Colon (tissue), 2 donors: ENCODE measurements around the gene TMEM59L.

Experiments
- FAIRE-seq: peaks from 2 replicates; lab custom pipeline; 2012; peaks lifted over from hg19 to GRCh38; lab: Jason Lieb, UNC
- donor health status: control.
- donor health status: control.

TMEM59L gene

GRCh38 chr19:18637673-18638630 is 25.3 kb downstream of the TMEM59L start:
- no peak for FAIRE-seq

- no peak for FAIRE-seq
Observed at GRCh38 chr19:18639706-18640243, 27.1 kb downstream of the TMEM59L start.

- FAIRE-seq: no peak
Observed at GRCh38 chr19:18644196-18645034, 31.7 kb downstream of the TMEM59L start.

DNA sequence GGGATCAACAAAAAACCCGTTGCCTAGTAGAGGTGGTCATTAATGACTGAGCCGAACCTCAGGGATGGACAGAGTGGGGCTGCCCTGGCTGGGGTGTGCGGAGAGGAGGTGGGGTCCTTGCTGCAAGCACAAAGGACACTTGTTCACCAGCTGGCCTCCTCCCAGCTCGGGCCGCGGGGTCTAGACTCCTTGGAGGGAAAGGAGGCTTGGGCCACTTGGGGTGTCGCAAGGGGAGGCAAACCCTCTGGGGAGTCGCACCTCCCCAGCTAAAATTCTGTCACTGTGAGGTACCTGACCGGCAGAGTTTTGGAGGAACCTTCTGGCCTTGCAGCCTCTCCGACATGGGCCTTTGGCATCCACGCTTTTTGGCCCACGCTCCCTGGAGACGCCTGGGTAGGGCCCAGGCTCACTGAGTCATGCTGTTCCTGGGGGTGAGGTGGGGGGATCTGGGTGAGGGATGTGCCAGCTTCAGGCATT is 32.4 kb downstream of the TMEM59L start:
- no peak for FAIRE-seq

DNA sequence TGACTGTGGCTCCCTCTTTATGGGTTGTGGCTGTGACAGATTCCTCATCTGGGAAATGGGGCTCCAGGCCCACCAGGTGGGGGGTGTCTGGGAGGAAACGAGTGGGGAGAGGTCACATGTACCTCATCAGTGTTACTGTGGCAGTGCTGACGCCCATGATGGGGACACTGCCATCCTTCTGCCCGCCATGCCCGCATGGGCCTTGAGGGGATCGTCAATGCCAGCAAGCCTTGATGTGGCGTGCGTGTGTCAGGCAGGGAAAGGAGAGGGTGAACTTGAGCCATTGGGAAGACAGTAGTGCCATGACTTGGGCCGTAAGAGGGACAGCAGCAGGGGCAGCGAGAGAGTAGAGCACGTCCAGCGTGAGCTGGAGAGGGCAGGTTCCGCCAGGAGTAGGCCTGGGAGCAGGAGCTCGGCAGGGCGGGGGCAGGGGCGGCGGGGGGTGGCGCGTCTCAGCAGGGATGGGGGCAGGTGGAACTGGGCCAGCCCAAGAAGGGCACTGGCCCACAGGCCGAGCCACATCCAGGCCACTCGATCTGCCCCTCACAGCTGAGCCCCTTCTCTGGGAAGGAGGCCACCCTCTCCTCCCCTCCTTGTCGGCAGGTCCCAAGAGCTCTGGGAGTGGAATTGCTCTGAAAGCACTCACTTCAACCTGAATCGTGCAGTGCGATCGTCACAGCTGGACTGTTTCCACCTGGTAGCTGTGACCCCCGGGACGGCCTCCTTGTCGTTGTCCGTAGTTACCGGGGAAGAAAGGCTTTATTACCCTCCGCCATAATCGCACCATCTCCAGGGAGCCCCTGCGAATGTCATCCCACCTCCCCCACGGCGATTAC is 34.1 kb downstream of the TMEM59L start:
- no peak for FAIRE-seq

DNA sequence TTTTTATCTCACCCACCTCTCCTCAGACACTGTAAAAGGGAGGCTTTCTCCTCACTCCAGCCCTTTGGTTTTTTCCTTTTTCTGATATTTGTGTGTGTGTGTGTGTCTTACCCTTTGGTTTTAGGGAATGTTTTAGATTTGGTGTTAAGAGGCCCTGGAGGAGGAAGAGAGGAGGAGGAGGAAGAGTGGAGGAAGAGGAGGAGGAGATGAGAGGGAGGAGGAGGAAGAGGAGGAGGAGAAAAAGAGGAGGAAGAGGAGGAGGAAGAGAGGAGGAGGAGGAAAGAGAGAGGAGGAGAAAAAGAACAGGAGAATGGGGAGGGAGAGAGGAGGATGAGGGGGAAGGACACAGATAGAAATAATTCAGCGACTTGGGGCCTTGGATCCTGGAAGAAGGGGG is 34.7 kb downstream of the TMEM59L start:
- no peak for FAIRE-seq

DNA sequence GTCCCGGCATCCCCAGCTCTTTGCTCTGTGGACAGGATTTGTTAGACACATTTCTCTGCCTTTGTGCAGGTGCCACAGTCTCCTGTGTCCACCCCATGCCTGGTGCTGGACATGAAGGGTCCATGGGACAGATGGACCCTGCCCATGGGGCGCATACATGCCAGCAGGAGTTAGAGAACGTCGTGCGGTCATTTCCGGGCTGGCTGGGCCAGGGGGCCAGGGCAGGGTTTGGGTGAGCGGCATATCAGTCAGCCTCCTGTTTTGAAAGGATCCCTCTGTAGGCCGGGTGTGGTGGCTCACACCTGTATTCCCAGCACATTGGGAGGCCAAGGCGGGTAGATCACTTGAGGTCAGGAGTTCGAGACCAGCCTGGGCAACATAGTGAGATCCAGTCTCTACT is 35.1 kb downstream of the TMEM59L start:
- no peak for FAIRE-seq

- no peak for FAIRE-seq
Observed at GRCh38 chr19:18648973-18649315, 36.3 kb downstream of the TMEM59L start.

DNA sequence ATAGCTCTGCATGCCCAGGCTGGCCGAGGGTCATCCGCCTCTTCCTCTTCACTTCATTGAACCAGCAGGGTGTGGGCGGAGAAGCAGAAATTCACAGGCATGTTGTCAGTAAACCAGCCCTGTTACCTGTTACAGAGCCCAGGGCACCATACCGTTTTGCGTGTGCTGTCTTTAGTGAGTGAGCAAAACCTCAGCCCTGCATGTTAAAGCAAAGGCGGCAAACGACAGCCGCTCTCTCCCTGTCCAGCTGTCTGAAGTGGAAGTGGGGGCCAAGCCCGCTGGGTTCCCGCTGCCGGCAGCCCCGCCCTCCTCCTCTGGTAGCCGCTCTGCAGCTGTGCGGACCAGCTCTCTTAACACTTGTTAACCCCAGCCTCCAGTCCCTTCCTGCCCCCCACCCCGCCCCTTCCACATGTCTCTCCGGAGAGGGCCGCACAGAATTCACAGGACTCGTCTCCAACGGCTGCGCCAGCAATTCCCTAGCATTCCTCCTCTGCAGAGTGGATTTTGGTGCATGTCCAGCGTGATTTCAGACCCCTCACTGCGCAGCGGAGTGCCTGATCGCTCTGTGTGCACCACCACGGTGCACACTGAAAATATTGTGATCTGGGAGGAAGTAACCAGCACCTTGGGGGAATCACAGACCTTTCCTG is 36.8 kb downstream of the TMEM59L start:
- FAIRE-seq: no peak

DNA sequence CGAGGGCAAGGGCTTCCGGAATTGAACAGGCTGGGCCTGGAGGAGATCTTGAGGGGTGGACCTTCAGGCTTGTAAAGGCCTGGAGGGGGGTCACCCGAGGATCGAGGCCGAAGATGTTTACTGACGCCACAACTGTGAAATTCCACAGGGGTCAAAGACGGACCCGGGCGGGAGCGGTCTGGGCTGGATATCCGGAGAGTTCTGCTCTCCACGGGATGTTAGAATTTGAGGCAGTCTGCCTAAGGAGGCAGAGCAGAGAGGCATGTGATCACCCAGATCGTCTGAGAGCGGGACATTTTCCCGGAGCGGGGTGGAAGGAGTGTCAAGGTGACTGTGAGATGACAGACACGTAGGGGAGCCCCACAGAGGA is 37.3 kb downstream of the TMEM59L start:
- FAIRE-seq: no peak

DNA sequence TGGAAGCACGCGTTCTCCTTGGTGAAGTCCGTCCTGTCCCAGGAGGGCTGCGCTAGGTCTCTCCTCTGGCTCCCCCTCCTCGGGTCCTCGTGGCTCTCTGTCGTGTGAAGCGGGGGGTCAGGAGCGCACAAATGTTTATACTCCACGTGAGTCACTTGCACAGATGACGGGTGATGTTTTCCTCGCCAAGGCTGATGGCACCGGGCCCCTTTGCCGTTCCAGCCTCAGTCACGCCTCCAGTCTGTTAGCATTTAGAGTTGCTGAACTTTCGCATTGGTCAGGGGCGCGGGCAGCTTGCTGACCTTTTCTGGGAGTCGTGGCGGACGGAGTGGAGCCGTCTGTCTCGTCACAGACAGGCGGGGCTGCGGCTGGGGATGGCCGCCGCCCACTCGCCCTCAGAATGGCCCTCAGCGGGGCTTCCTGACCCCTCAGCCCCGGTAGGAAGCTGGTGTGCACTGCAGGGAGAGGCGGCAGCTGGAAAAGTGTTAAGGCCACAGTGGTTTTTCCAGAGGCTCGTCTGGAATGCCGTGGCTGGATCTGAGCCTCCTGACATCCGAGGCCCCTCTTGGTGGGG is 37.9 kb downstream of the TMEM59L start:
- FAIRE-seq: no peak

GRCh38 chr19:18651300-18651699 is 38.6 kb downstream of the TMEM59L start:
- FAIRE-seq: no peak

DNA sequence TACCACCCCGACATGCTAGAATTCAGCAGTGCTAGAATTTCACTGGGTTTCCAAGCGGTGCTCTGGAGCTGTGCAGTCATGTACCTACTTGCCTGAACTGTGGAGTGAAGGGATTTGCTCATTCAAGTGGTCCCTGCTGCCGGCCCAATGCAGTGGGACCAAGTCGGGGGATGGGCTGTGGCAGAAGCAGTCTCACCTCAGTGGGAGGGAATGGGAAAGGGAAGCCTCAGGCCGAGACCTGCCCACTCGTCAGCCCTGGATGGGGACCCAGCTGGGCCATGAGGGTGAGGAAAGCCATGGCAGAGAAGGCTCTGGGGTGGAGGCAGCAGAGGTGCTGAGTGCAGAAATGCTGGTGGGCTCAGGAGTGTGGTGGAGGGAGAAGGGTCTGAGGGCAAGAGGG is 39.1 kb downstream of the TMEM59L start:
- FAIRE-seq: no peak

DNA sequence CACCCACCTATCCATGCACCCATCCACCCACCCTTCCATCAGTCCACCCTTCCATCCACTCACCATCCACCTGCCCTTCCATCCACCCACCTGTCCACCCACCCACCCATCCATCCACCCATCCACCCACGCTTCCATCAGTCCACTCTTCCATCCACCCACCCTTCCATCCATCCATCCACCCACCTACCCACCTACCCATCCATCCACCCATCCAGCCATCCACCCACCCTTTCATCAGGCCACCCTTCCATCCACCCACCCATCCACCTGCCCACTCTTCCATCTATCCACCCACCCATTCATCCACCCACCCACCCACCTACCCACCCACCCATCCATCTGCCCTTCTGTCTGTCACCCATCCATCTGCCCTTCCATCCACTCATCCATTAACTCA is 41.2 kb downstream of the TMEM59L start:
- FAIRE-seq: no peak

DNA sequence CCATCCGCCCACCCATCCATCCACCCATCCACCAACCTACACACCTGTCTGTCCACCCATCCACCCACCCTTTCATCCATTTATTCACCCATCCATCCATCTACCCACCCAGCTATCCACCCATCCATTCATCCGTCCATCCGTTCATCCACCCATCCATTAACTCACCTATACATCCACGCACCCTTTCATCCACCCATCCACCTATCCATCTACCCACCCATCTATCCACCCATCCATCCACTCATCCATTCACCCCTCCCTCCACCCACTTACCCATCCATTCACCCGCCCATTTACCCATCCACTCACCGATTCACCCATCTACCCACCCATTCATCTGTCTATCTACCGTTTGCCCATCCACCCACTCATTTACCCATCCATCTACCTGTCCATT is 41.8 kb downstream of the TMEM59L start:
- no peak for FAIRE-seq

GRCh38 chr19:18655173-18655844 is 42.6 kb downstream of the TMEM59L start:
- FAIRE-seq: no peak

GRCh38 chr19:18656337-18657086 is 43.8 kb downstream of the TMEM59L start:
- no peak for FAIRE-seq

DNA sequence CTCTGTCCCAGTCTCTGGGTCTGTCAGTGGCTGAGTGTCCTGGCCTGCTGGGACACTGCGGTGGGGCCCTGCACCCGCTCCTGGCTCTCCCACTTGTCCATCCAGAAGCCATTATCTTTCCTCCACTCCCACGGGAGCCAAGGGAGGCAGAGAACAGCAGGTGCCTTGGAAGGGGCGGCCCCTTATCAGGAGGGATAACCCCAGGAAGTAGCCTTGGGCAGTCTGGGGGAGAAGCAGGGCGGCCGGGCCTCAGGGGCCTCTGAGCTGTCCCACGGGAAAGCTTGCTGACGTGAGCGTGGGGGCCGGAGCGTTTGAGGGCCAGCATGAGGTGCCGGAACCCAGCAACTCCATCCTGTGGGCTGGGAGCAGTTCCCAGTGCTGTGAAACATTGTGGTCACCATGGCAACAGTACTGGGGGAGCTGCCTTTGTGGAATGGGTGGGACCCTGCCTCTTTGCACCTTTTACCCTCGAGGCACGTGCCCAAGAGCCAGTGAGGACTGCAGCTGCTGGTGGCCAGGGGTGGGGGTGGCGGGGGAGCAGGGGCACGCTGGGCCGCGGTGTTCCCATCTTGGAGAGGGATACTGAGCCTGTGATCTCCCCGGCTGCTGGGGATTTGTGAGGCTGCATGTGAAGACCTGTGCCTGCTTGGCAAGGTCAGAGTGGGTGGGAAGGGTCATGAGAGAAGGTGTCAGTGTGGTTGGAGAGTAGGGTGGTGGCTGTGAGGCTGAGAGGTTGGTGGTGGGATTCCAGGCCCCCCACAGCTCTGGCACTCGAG is 45.1 kb downstream of the TMEM59L start:
- no peak for FAIRE-seq

- FAIRE-seq: no peak
Observed at GRCh38 chr19:18658366-18658855, 45.7 kb downstream of the TMEM59L start.
